A549 (cell line): Measurements from ENCODE around the gene VWA5B1. TPM values are rescaled to one million over a fixed set of nuclear protein-coding genes. Genes with fewer than 3 reads are reported as not detected.
A peak's percentile ranks its signal among the peaks of the same experiment; 100 is the strongest.

Experiments
- ATAC-seq, 2 experiments: fragments of 200-7000 bp in 1 of 2; fragments of >200 bp in 1 of 2; cut with Nextera tagmentation in 1 of 2; cut with Tn5 transposase in 1 of 2; 3 replicates each; pipeline versions ENCODE4 v1.8.0 to v1.9.1; 2018 to 2020; ENCODE audit warnings: mild to moderate bottlenecking in 1 of 2, moderate library complexity in 1 of 2
- CTCF ChIA-PET: fragments of 300-600 bp; sonication (Branson Sonifier 250); formaldehyde crosslinking; extraction: SDS; loops from one replicate; lab custom pipeline; 2021; ENCODE audit warnings: antibody characterized with exemption, inconsistent platforms; lab: Yijun Ruan, JAX
- POLR2A ChIA-PET: fragments of 350-600 bp; formaldehyde crosslinking; extraction: SDS; loops from one replicate; lab custom pipeline; 2021; ENCODE audit warnings: antibody characterized with exemption, inconsistent platforms; lab: Yijun Ruan, JAX
- DNase-seq, 2 experiments: peaks; one replicate each; pipeline versions ENCODE4 v3.0.0 to v3.0.0-alpha.2; 2011 to 2016; ENCODE audit warnings: low read depth in 1 of 2, low spot score in 1 of 2
- FAIRE-seq: peaks from 2 replicates; lab custom pipeline; 2011; peaks lifted over from hg19 to GRCh38; lab: Jason Lieb, UNC
- H3K27ac ChIP-seq, 2 experiments: fragments of >200 bp; sonication (Bioruptor Twin); formaldehyde crosslinking; 3 replicates each; pipeline ENCODE4 v1.5.1; 2016 to 2017
- H3K4me1 ChIP-seq: fragments of >200 bp; sonication (Bioruptor Twin); formaldehyde crosslinking; 3 replicates; pipeline ENCODE4 v1.6.1; 2016
- H3K4me2 ChIP-seq: fragments of >200 bp; sonication (Bioruptor Twin); formaldehyde crosslinking; 3 replicates; pipeline ENCODE4 v1.6.1; 2016
- H3K4me3 ChIP-seq: fragments of >200 bp; sonication (Bioruptor Twin); formaldehyde crosslinking; 3 replicates; pipeline ENCODE4 v1.5.1; 2016
- H3K9me3 ChIP-seq: fragments of >200 bp; sonication (Bioruptor Twin); formaldehyde crosslinking; 3 replicates; pipeline ENCODE4 v1.6.1; 2016
- ATOH8 ChIP-seq: fragments of 250-450 bp; sonication (Bioruptor Pico); IDR thresholded peaks from 2 replicates; pipeline ENCODE4 v1.5.0; 2020; ENCODE audit warnings: low read depth, mild to moderate bottlenecking, moderate library complexity
- CHD2 ChIP-seq: fragments of 150-350 bp; IDR thresholded peaks from 2 replicates; pipeline ENCODE4 v1.6.1; 2014; ENCODE audit warnings: low read length; ENCODE audit not compliant: partially characterized antibody
- CTCF ChIP-seq: fragments of >200 bp; sonication (Bioruptor Twin); formaldehyde crosslinking; IDR thresholded peaks from 3 replicates; pipeline ENCODE4 v1.5.1; 2016
- EHMT2 ChIP-seq: fragments of 200-600 bp; sonication (generic); IDR thresholded peaks from 2 replicates; pipeline ENCODE4 v1.6.1; 2016; ENCODE audit warnings: antibody characterized with exemption, low read depth, mild to moderate bottlenecking, moderate library complexity
- EP300 ChIP-seq, 2 experiments: fragments of >200 bp; sonication (Bioruptor Twin); formaldehyde crosslinking; IDR thresholded peaks; 2 replicates in 1 of 2; 3 replicates in 1 of 2; pipeline ENCODE4 v1.6.1; 2016 to 2017
- ESRRA ChIP-seq: fragments of 150-350 bp; IDR thresholded peaks from 2 replicates; pipeline ENCODE4 v1.6.1; 2014; ENCODE audit warnings: mild to moderate bottlenecking, low read length, borderline replicate concordance
- FOSB ChIP-seq: fragments of 250-450 bp; sonication (Bioruptor Pico); IDR thresholded peaks from 2 replicates; pipeline ENCODE4 v1.5.0; 2020; ENCODE audit warnings: mild to moderate bottlenecking, moderate library complexity
- GATA3 ChIP-seq: IDR thresholded peaks from 2 replicates; pipeline ENCODE4 v1.6.1; 2012; ENCODE audit warnings: borderline replicate concordance
- HES2 ChIP-seq: fragments of >200 bp; sonication (Bioruptor Twin); formaldehyde crosslinking; IDR thresholded peaks from 2 replicates; pipeline ENCODE4 v1.6.1; 2016
- HEYL ChIP-seq: fragments of 250-450 bp; sonication (Bioruptor Pico); IDR thresholded peaks from 2 replicates; pipeline ENCODE4 v1.8.0; 2021; ENCODE audit warnings: mild to moderate bottlenecking, moderate library complexity
- HOXB5 ChIP-seq: fragments of 250-450 bp; sonication (Bioruptor Pico); IDR thresholded peaks from 2 replicates; pipeline ENCODE4 v1.5.0; 2020; ENCODE audit warnings: mild to moderate bottlenecking, moderate library complexity
- JUN ChIP-seq, 2 experiments: fragments of >200 bp; sonication (Bioruptor Twin); formaldehyde crosslinking; IDR thresholded peaks; 2 replicates in 1 of 2; 3 replicates in 1 of 2; pipeline ENCODE4 v1.6.1; 2016 to 2017
- KDM5A ChIP-seq: fragments of 200-600 bp; sonication (generic); IDR thresholded peaks from 2 replicates; pipeline ENCODE4 v1.6.1; 2016; ENCODE audit warnings: antibody characterized with exemption, mild to moderate bottlenecking
- MAX ChIP-seq: IDR thresholded peaks from 2 replicates; pipeline ENCODE4 v1.6.1; 2012
- MYC ChIP-seq: IDR thresholded peaks from 2 replicates; pipeline ENCODE4 v1.6.1; 2012; ENCODE audit warnings: mild to moderate bottlenecking, inconsistent platforms, low read length, improper control_type of control experiment, borderline replicate concordance
- NPAS2 ChIP-seq: fragments of 250-450 bp; sonication (Bioruptor Pico); IDR thresholded peaks from 2 replicates; pipeline ENCODE4 v1.8.0; 2022; ENCODE audit warnings: mild to moderate bottlenecking, moderate library complexity, borderline replicate concordance
- POLR2A ChIP-seq: IDR thresholded peaks from 2 replicates; pipeline ENCODE4 v1.6.1; 2012; ENCODE audit warnings: mild to moderate bottlenecking, low read length
- POLR2AphosphoS2 ChIP-seq: conservative IDR thresholded peaks from 2 replicates; pipeline ENCODE4 v1.6.1; 2012; ENCODE audit warnings: low read length, improper control_type of control experiment, inconsistent platforms
- RARB ChIP-seq: fragments of 250-450 bp; sonication (Bioruptor Pico); IDR thresholded peaks from 2 replicates; pipeline ENCODE4 v1.8.0; 2021; ENCODE audit warnings: mild to moderate bottlenecking, moderate library complexity
- SMC3 ChIP-seq: fragments of >200 bp; sonication (Bioruptor Twin); formaldehyde crosslinking; IDR thresholded peaks from 3 replicates; pipeline ENCODE4 v1.6.1; 2018; ENCODE audit warnings: inconsistent platforms
- TFCP2L1 ChIP-seq: fragments of 250-450 bp; sonication (Bioruptor Pico); IDR thresholded peaks from 2 replicates; pipeline ENCODE4 v1.5.0; 2021; ENCODE audit warnings: mild to moderate bottlenecking
- TP53 ChIP-seq: fragments of 250-450 bp; sonication (Bioruptor Pico); IDR thresholded peaks from 2 replicates; pipeline ENCODE4 v1.5.0; 2021; ENCODE audit warnings: mild to moderate bottlenecking, moderate library complexity
- ZFP36 ChIP-seq: fragments of 450-650 bp; IDR thresholded peaks from 2 replicates; pipeline ENCODE4 v1.6.1; 2014; ENCODE audit warnings: borderline replicate concordance; ENCODE audit not compliant: partially characterized antibody
- WGBS: methylation state at CpG from one replicate; pipeline ENCODE4 v1.1.6; 2017; ENCODE audit errors: missing lambda C conversion rate; 5-methylcytosine and 5-hydroxymethylcytosine counted together
- polyA plus RNA-seq, 4 experiments: library from polyadenylated mRNA; depleted of rRNA in 3 of 4; stranded (reverse); fragments of >200 nt; fragmentation: RNase III in 1 of 4; extraction: RNeasy Plus Mini Kit Qiagen cat#74134 plus additional on column Dnase treatment in 1 of 4; gene quantifications; 2 replicates in 3 of 4; 3 replicates in 1 of 4; pipeline ENCODE4 v1.2.3, GENCODE V29; 2011 to 2017
- TF ChIP-seq, protein P1 (sequence below): IDR thresholded peaks from 2 replicates; pipeline ENCODE4 v1.6.1; 2012; ENCODE audit warnings: low read depth, borderline replicate concordance
- TF ChIP-seq, protein P2 (sequence below): IDR thresholded peaks from 2 replicates; pipeline ENCODE4 v1.6.1; 2012

VWA5B1 gene
- polyA plus RNA-seq, 2 of the 4 experiments (the other 2 are of a cell fraction) = not detected

- Histone ChIP-seq H3K4me1 (peaks cover 13% of the 10 kb centered on the region; the same call in 2 of the 3 replicates), H3K27ac (no peak overlapping the region), H3K9me3 (no peaks in the 10 kb centered on the region), H3K4me3 (no peak overlapping the region), H3K4me2 (no peak overlapping the region)
- ChIA-PET CTCF (interaction anchor here (0.8 to 1.4 kb wide), 3 partner anchors 86 to 196 kb away, joined by 3 to 5 read pairs (median 3); no protein-coding TSS in a partner anchor), POLR2A (no interaction called here)
- WGBS = 59% methylated on average over 3 of the region's 3 CpGs
- no peak for FAIRE-seq
- no peak for DNase-seq
- no peak for ATAC-seq
- TF ChIP-seq TFCP2L1 (CRISPR knock-in tag) (no peak), RARB (CRISPR knock-in tag) (no peak), CTCF (no peak), MAX (no peak), JUN (IDR thresholded peaks at IDR 0.05) (no peak), FOSB (no peak), HES2 (no peak), KDM5A (no peak), HEYL (no peak), ESRRA (no peak), GATA3 (no peak), CHD2 (no peak)
- TF ChIP-seq, protein P1, sequence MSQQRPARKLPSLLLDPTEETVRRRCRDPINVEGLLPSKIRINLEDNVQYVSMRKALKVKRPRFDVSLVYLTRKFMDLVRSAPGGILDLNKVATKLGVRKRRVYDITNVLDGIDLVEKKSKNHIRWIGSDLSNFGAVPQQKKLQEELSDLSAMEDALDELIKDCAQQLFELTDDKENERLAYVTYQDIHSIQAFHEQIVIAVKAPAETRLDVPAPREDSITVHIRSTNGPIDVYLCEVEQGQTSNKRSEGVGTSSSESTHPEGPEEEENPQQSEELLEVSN = no peak
- TF ChIP-seq, all 56 proteins: peak for 0
These were observed 8.0 kb downstream of the VWA5B1 start for GRCh38 chr1:20298626-20299025.

GRCh38 chr1:20301463-20302107 lies 10.9 kb downstream of the VWA5B1 start:
- CTCF ChIA-PET = no interaction called here

More at GRCh38 chr1:20301463-20302107, 10.9 kb downstream of the VWA5B1 start:
- H3K27ac ChIP-seq = peak overlapping the region; percentile 28 to 33; a peak in 1 of 6 replicates
- H3K4me3 ChIP-seq = no peak overlapping the region
- 86% methylated on average over 13 of the region's 13 CpGs for WGBS
- no peak for TF ChIP-seq TP53 (CRISPR knock-in tag)
- TF ChIP-seq, protein P2, sequence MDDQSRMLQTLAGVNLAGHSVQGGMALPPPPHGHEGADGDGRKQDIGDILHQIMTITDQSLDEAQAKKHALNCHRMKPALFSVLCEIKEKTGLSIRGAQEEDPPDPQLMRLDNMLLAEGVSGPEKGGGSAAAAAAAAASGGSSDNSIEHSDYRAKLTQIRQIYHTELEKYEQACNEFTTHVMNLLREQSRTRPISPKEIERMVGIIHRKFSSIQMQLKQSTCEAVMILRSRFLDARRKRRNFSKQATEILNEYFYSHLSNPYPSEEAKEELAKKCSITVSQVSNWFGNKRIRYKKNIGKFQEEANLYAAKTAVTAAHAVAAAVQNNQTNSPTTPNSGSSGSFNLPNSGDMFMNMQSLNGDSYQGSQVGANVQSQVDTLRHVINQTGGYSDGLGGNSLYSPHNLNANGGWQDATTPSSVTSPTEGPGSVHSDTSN = no peak
- no peak for TF ChIP-seq EHMT2
- no peak for TF ChIP-seq EP300 (IDR thresholded peaks at IDR 0.05)
- no peak for TF ChIP-seq POLR2A
- TF ChIP-seq KDM5A = no peak
- no peak for TF ChIP-seq ZFP36
- TF ChIP-seq, protein P1 = no peak
- no peak for TF ChIP-seq MYC
- no peak for TF ChIP-seq GATA3
- TF ChIP-seq NPAS2 (CRISPR knock-in tag) = no peak
- no peak for TF ChIP-seq CTCF
- TF ChIP-seq TFCP2L1 (CRISPR knock-in tag) = no peak
- no peak for TF ChIP-seq POLR2AphosphoS2
- no peak for TF ChIP-seq SMC3
- no peak for TF ChIP-seq HOXB5 (CRISPR knock-in tag)
- no peak for TF ChIP-seq ATOH8 (CRISPR knock-in tag)
- H3K9me3 ChIP-seq = no peaks in the 10 kb centered on the region
- no peak for FAIRE-seq
- H3K4me2 ChIP-seq = peak overlapping the region; percentile 37; the same call in 2 of the 3 replicates
- peaks cover 13% of the 10 kb centered on the region; the same call in 2 of the 3 replicates for H3K4me1 ChIP-seq
- no peak for DNase-seq
- ATAC-seq = peak in 1 of 2 experiments; percentile 21; a peak in 2 of 6 replicates
- POLR2A ChIA-PET = no interaction called here
